Vagina (tissue), 2 donors: ENCODE data around the gene MCCC1. TPM values are rescaled to one million over a fixed set of nuclear protein-coding genes. Genes with fewer than 3 reads are reported as not detected.

Source experiments
- DNase-seq, 2 donors: peaks; one replicate each; pipeline ENCODE4 v3.0.0-alpha.2; 2017; ENCODE audit errors: extremely low spot score in 2 of 2
- H3K27ac ChIP-seq: fragments of 200-600 bp; sonication (generic); one replicate; pipeline ENCODE4 v1.5.1; 2019
- H3K27me3 ChIP-seq: fragments of 200-600 bp; sonication (generic); one replicate; pipeline ENCODE4 v1.5.1; 2019
- H3K36me3 ChIP-seq, 2 donors: fragments of 200-600 bp; sonication (generic); one replicate each; pipeline ENCODE4 v1.5.1; 2017 to 2019
- H3K4me1 ChIP-seq: fragments of 200-600 bp; sonication (generic); one replicate; pipeline ENCODE4 v1.5.1; 2019
- H3K4me3 ChIP-seq, 2 donors: fragments of 200-600 bp; sonication (generic); 1 replicate in 1 of 2; 2 replicates in 1 of 2; pipeline ENCODE4 v1.5.1; 2016 to 2019
- H3K9me3 ChIP-seq: fragments of 200-600 bp; sonication (generic); one replicate; pipeline ENCODE4 v1.5.1; 2019
- POLR2A ChIP-seq, 2 donors: fragments of 450-650 bp; IDR thresholded peaks; one replicate each; pipeline ENCODE4 v1.6.1; 2017; ENCODE audit warnings: antibody characterized with exemption in 2 of 2, mild to moderate bottlenecking in 2 of 2, moderate library complexity in 2 of 2
- POLR2AphosphoS5 ChIP-seq, 2 donors: sonication (generic); formaldehyde crosslinking; IDR thresholded peaks; one replicate each; pipeline ENCODE4 v1.9.0; 2017; ENCODE audit warnings: antibody characterized with exemption in 2 of 2, mild to moderate bottlenecking in 2 of 2, low read depth in 1 of 2; ENCODE audit not compliant: insufficient read depth in 1 of 2
- intact Hi-C: fragments of 100-400 bp; cut with DNase I; formaldehyde crosslinking; loops from one replicate; pipeline ENCODE4 v1.15.1; 2023
- total RNA-seq: library from RNA; depleted of rRNA; stranded (reverse); fragments of >200 nt; gene quantifications from one replicate; pipeline ENCODE4 v1.2.3, GENCODE V29; 2016
- TF ChIP-seq, protein P1 (sequence below), 3 experiments: fragments of 450-650 bp in 2 of 3; fragments of 200-600 bp in 1 of 3; sonication (generic) in 1 of 3; IDR thresholded peaks; one replicate each; pipeline ENCODE4 v1.5.1; 2017 to 2019; ENCODE audit warnings: antibody characterized with exemption in 3 of 3, mild to moderate bottlenecking in 2 of 3, moderate library complexity in 2 of 3

Gene MCCC1
- total RNA-seq, 1 donor from 2014 or later, result 47.4 TPM

DNA sequence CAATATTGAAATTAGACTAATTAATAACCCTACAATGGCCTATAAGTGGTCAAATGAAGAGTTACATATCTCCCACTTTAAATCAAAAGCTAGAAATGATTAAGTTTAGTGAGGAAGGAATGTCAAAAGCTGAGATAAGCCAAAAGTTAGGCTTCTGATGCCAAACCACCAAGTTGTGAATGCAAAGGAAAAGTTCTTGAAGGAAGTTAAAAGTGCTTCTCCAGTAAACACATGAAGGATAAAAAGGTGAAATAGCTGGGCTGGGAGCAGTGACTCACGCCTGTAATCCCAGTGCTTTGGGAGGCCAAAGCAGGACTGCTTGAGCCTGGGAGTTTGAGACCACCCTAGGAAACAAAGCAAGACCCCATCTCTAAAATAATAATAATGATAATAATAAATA, 72.0 kb downstream of the MCCC1 start:
- intact Hi-C loops, result no loop called here
- Histone ChIP-seq H3K4me1 (no peaks in the 10 kb centered on the region), H3K27me3 (no peaks in the 10 kb centered on the region), H3K4me3 (no peak overlapping the region), H3K9me3 (no peaks in the 10 kb centered on the region), H3K27ac (no peak overlapping the region), H3K36me3 (peaks cover 0 to 38% of the 10 kb centered on the region in 2 donors)
- no peak for TF ChIP-seq POLR2AphosphoS5 (IDR thresholded peaks at IDR 0.05; ENCODE audit: insufficient read depth in 1 of 2, low read depth in 1 of 2)
- TF ChIP-seq POLR2A (IDR thresholded peaks at IDR 0.05), result no peak
- TF ChIP-seq, protein P1, sequence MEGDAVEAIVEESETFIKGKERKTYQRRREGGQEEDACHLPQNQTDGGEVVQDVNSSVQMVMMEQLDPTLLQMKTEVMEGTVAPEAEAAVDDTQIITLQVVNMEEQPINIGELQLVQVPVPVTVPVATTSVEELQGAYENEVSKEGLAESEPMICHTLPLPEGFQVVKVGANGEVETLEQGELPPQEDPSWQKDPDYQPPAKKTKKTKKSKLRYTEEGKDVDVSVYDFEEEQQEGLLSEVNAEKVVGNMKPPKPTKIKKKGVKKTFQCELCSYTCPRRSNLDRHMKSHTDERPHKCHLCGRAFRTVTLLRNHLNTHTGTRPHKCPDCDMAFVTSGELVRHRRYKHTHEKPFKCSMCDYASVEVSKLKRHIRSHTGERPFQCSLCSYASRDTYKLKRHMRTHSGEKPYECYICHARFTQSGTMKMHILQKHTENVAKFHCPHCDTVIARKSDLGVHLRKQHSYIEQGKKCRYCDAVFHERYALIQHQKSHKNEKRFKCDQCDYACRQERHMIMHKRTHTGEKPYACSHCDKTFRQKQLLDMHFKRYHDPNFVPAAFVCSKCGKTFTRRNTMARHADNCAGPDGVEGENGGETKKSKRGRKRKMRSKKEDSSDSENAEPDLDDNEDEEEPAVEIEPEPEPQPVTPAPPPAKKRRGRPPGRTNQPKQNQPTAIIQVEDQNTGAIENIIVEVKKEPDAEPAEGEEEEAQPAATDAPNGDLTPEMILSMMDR (IDR thresholded peaks at IDR 0.05), result no peak
- no peak for DNase-seq

DNA sequence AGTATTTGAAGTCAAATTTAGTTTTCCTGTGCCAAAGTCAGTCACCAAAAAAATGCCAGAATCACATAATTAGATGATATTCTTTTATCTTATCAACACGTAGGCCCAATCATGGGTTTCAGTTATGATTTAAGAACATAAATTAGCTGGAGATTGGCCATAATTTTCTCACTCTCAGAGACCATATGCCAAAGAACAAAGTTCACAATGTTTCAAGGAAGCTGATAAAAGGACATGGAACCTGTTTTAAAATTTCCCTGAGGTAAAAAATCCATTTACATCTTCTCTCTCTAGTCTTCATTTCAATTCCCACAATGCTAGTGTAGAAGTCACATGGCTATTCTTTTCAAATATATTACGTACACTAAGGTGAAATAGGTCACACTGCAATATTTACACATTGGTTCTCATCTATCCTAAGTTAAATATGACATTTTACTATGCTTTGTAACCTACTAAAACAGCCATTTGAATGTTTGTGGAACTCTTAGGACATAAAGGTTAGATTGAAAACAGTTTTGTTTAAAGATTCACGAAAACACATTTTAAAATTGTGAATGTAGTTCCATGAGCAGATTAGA, 76.3 kb downstream of the MCCC1 start:
- Histone ChIP-seq H3K27ac (no peak overlapping the region), H3K36me3 (peaks cover 0 to 44% of the 10 kb centered on the region in 2 donors), H3K4me3 (no peak overlapping the region), H3K9me3 (no peaks in the 10 kb centered on the region), H3K27me3 (no peaks in the 10 kb centered on the region), H3K4me1 (no peaks in the 10 kb centered on the region)
- no peak for TF ChIP-seq POLR2A (IDR thresholded peaks at IDR 0.05)
- no peak for TF ChIP-seq POLR2AphosphoS5 (IDR thresholded peaks at IDR 0.05; ENCODE audit: insufficient read depth in 1 of 2, low read depth in 1 of 2)
- TF ChIP-seq, protein P1 (IDR thresholded peaks at IDR 0.05), result no peak
- DNase-seq, result no peak
- intact Hi-C loops, result no loop called here

DNA sequence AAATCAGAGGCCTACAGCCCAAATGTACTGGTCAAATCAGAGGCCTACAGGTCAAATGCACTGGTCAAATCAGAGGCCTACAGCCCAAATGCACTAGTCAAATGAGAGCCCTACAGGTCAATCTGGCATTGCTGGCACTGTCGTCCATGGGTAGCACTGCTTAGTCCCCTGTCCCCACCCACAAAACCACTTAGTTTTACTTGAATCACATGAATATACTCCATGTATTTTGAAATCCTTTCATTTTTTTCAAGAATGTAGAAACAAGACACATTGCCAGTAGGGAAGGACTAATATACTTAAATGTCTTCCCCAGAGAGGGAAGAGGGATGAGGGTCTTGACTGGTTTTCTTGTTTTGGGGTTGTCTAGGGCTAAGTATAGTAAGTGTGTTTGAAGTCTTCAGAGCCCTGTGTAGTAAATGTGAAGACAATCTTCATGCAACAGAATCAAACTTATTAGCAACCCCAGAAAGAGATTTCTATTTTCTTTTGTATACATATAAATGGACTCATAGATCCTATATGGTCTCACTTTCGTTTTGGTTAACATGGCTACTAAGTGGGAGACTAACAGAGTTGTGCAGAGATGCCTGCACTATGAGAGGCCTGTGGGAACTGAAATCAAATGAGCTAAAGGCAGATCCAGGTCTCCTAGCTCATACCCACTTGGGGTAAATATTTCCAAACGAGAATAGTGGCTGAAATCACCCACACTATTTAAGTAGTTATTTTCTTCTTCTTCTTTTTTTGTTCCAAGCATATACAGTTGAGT, 80.7 kb downstream of the MCCC1 start:
- no peak overlapping the region for H3K27ac ChIP-seq
- no peaks in the 10 kb centered on the region for H3K4me1 ChIP-seq
- no peak overlapping the region for H3K4me3 ChIP-seq
- peaks cover 3 to 50% of the 10 kb centered on the region in 2 donors for H3K36me3 ChIP-seq
- intact Hi-C loops, result no loop called here
- H3K9me3 ChIP-seq, result no peaks in the 10 kb centered on the region
- no peak for DNase-seq
- no peak for TF ChIP-seq POLR2AphosphoS5 (IDR thresholded peaks at IDR 0.05; ENCODE audit: insufficient read depth in 1 of 2, low read depth in 1 of 2)
- TF ChIP-seq, protein P1 (IDR thresholded peaks at IDR 0.05), result no peak
- TF ChIP-seq POLR2A (IDR thresholded peaks at IDR 0.05), result no peak
- no peaks in the 10 kb centered on the region for H3K27me3 ChIP-seq

DNA sequence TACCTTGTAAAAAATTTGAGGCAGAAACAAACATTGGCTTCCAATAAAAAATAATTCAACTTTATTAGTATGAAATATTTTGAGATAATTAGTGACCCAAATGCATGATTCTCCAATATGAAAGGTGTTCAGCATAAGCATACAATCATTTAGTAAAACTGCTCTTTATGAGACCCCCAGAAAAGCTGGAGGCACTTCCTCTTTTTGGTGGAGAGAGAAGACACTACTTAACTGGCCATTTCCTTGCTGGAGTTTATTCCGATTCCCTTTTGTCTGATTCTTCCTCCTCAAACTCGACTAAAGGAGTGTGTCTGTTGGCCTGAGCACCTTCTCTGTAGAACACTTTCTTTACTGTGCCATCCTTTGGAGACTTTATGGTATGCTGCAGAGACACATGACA, 84.1 kb downstream of the MCCC1 start:
- intact Hi-C loops, result no loop called here
- H3K27me3 ChIP-seq, result no peaks in the 10 kb centered on the region
- no peak overlapping the region for H3K27ac ChIP-seq
- H3K4me1 ChIP-seq, result no peaks in the 10 kb centered on the region
- TF ChIP-seq POLR2A (IDR thresholded peaks at IDR 0.05) (no peak), POLR2AphosphoS5 (IDR thresholded peaks at IDR 0.05; ENCODE audit: insufficient read depth in 1 of 2, low read depth in 1 of 2) (no peak)
- TF ChIP-seq, protein P1 (IDR thresholded peaks at IDR 0.05), result no peak
- DNase-seq, result no peak
- H3K4me3 ChIP-seq, result no peak overlapping the region
- no peaks in the 10 kb centered on the region for H3K9me3 ChIP-seq
- H3K36me3 ChIP-seq, result peaks cover 3 to 35% of the 10 kb centered on the region in 2 donors

DNA sequence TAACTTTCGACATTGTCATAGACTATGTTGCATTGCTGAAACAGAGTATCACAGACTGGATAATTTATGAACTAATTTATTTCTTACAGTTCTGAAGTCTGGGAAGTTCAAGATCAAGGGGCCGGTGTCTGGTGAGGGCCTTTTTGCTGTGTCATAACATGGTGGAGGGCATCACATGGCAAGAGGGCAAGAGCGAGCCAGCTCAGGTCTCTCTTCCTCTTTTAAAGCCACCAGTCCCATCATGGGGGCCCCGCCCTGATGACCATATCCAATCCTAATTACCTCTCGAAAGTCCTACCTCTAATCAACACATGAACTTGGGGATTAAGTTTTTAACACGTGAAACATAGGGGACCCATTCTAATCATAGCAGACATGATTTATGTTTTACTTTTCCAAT, 85.4 kb downstream of the MCCC1 start:
- Histone ChIP-seq H3K36me3 (peaks cover 3 to 23% of the 10 kb centered on the region in 2 donors), H3K27me3 (no peaks in the 10 kb centered on the region), H3K27ac (no peak overlapping the region), H3K4me3 (no peak overlapping the region), H3K4me1 (no peaks in the 10 kb centered on the region), H3K9me3 (no peaks in the 10 kb centered on the region)
- DNase-seq, result no peak
- TF ChIP-seq POLR2A (IDR thresholded peaks at IDR 0.05) (no peak), POLR2AphosphoS5 (IDR thresholded peaks at IDR 0.05; ENCODE audit: insufficient read depth in 1 of 2, low read depth in 1 of 2) (no peak)
- TF ChIP-seq, protein P1 (IDR thresholded peaks at IDR 0.05), result no peak
- intact Hi-C loops, result no loop called here
